NCI-H2081 treated with DMSO at 0.1 percent for 48 hours (cell line): Measurements from ENCODE around the gene ARCN1.

Experiments
- DNase-seq: peaks from one replicate; lab custom pipeline; 2025; lab: John Stamatoyannopoulos, UW

Gene ARCN1

DNA sequence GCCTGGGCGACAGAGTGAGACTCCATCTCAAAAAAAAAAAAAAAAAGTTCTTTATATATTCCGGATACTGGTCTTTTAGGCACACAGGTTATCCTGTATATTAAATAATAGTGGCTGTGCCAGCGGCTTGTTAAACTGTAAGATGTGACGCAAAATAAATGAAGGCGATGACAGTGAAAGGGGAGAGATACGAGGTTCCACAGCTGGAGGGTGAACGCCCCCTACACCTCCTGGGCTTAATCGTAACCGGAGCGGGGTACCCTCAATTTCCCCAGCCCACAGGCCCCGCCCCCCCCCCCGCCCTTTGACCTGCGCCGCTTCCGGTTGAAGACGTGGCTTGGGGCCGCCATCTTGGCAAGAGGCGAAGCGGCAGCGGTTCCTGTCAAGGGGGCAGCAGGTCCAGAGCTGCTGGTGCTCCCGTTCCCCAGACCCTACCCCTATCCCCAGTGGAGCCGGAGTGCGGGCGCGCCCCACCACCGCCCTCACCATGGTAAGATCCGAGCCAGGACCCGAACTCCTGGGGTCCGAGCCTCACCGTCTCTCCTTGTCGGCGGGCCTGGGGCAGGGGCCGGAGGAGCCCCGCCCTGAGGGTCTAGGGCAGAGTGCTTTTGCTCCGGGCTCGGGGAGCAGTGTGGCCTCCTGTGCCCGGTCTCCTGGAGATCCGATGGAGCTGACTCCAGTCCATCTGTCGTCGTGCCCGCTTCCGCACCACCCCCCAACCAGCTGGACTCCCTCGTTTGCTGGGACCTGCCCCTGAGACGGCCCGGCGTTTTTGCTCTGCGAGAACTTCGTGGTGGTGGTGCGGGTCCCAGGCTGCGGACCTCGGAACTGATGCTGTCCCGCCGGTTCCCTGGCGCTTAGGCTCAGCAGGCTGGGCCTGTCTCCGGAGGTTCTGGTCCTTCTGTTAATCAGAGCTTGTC is at the start of gene ARCN1:
TSS of gene ARCN1 (plus strand) at position 349 of the 920 bp plus-strand sequence. CDS start at position 488, 139 bp downstream.
- DNase-seq: no peak

DNA sequence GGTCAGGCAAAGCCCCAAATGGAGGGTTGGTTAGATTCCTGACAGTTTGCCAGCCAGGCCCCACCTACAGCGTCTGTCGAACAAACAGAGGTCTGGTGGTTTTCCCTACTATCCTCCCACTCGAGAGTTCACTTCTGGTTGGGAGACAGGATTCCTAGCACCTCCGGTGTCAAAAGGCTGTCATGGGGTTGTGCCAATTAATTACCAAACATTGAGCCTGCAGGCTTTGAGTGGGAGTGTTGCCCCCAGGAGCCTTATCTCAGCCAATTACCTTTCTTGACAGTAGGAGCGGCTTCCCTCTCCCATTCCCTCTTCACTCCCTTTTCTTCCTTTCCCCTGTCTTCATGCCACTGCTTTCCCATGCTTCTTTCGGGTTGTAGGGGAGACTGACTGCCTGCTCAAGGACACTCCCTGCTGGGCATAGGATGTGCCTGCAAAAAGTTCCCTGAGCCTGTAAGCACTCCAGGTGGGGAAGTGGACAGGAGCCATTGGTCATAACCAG is 49.6 kb upstream of the ARCN1 start:
- no peak for DNase-seq

DNA sequence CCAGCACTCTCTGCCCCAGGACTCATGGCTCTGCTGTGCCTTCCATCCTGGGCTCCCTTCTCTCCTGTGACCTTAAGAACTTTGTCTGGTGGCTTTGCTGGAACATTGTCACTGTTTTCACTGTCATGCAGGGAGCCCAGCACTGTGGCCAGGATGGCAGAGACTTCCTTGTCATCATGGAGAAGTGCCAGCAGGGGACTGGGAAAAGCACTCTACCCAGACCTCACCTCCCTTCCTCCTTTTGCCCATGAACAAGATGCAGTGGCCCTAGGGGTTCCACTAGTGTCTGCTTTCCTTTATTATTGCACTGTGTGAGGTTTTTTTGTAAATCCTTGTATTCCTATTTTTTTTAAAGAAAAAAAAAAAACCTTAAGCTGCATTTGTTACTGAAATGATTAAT is 47.9 kb upstream of the ARCN1 start:
- no peak for DNase-seq

DNA sequence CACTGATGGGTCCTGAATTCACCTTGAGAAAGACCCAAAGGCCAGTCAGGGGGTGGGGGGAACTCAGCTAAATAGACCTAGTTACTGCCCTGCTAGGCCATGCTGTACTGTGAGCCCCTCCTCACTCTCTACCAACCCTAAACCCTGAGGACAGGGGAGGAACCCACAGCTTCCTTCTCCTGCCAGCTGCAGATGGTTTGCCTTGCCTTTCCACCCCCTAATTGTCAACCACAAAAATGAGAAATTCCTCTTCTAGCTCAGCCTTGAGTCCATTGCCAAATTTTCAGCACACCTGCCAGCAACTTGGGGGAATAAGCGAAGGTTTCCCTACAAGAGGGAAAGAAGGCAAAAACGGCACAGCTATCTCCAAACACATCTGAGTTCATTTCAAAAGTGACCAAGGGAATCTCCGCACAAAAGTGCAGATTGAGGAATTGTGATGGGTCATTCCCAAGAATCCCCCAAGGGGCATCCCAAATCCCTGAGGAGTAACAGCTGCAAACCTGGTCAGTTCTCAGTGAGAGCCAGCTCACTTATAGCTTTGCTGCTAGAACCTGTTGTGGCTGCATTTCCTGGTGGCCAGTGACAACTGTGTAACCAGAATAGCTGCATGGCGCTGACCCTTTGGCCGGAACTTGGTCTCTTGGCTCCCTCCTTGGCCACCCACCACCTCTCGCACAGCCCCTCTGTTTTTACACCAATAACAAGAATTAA is 47.3 kb upstream of the ARCN1 start:
- no peak for DNase-seq

DNA sequence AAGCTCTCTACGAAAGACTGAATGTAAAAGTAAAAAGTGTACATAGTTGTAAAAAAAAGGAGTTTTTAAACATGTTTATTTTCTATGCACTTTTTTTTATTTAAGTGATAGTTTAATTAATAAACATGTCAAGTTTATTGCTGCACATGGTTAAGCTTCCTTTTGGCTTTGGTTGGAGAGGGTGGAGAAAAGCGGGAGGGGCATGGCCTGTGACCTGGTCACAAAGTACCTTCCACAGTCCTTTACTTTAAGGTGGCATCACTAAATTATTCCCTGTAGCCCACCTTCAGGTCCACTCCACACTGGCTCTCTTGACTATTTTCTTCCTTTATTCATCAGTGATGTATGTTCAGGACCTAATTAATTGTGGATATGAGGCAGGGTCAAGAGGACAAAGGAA is 45.5 kb upstream of the ARCN1 start:
- no peak for DNase-seq

DNA sequence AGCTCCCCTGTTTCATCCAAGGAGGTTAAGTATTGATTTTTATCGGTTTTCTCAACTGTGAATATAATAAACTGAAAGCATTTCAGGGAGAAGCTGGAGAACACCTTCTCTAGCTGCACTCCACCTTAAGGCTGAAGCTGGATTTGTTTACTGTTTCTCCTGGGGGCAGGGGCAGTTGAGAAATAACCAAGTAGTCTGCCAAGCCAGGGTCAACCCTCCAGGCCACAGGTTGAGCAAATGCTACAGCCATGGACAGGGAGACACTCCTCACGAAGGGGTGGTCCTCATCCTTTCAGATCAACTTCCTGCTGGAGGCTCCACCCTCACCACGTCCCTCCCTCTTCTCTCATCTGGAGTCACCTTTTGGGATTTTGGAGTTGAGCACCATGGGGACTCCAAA is 45.1 kb upstream of the ARCN1 start, which contains the start of gene TTC36:
TSS of gene TTC36 (plus strand) at position 366 of the 400 bp plus-strand sequence. CDS start at position 387, 21 bp downstream.
- no peak for DNase-seq

DNA sequence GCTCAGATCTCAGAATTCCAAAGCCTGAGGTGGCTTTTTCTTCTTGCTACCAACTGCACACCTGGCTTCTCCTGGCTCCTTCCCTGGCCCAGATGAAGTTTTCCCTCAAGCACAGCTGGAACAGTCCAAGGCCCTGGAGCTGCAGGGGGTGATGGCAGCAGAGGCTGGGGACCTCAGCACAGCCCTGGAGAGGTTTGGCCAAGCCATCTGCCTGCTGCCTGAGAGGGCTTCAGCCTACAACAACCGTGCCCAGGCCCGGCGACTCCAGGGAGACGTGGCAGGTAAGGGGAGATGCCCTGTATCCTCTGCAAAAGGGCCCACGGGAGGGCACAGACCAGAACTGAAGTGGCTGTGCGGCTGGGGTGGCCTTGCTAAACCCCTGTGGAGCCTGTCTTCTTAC is 43.7 kb upstream of the ARCN1 start:
- no peak for DNase-seq

DNA sequence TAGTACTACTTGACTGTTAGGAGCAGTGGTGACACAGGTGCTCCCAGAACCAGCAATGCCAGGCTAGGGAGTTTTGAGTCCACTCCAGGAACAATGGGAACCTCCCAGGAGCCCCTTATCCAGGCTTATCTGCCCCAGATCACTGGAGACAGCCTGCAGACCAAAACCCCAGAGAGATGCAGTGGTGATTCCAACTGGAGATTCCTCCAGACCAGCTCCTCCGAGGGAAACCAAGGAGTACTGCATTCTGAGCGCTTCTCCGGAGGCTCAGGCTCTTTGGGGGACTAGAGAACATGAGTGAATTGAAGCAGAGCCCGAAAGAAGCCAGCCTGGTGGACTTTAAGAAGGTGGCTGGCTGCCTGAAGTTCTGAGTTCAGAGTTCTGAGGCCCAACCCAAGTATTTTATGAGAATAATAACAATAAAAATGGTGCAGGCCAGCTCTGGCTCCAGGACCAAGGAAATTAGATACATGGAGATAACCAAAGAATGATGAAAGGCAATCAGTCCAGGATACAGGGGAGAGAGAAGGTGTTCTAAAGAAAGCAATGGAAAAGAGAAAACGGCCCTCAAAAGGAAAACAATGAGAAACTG is 42.5 kb upstream of the ARCN1 start:
- DNase-seq: no peak

DNA sequence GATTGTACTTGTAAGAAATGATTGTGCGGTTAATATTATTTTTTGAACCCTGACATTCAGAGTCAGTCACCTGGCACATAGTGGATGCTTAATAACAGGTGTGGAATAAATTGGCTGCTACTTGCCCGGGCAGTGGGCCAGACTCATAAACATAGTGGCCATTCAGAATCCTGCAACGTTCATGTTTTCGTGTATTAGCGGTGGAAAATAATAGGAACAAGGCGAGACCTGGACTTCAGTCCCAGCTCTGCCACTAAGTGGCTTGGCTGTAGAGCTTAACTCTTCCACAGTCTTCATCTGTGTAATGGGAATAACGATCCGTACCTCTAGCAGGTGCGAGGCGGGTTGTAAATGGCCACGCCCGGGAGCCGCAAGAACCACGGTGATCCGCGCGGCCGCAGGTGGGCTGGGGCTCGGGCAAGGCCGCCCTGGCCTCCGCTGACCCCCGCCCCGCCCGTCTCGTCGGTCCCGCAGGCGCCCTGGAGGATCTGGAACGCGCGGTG is 42.0 kb upstream of the ARCN1 start:
- DNase-seq: peak; percentile 85

DNA sequence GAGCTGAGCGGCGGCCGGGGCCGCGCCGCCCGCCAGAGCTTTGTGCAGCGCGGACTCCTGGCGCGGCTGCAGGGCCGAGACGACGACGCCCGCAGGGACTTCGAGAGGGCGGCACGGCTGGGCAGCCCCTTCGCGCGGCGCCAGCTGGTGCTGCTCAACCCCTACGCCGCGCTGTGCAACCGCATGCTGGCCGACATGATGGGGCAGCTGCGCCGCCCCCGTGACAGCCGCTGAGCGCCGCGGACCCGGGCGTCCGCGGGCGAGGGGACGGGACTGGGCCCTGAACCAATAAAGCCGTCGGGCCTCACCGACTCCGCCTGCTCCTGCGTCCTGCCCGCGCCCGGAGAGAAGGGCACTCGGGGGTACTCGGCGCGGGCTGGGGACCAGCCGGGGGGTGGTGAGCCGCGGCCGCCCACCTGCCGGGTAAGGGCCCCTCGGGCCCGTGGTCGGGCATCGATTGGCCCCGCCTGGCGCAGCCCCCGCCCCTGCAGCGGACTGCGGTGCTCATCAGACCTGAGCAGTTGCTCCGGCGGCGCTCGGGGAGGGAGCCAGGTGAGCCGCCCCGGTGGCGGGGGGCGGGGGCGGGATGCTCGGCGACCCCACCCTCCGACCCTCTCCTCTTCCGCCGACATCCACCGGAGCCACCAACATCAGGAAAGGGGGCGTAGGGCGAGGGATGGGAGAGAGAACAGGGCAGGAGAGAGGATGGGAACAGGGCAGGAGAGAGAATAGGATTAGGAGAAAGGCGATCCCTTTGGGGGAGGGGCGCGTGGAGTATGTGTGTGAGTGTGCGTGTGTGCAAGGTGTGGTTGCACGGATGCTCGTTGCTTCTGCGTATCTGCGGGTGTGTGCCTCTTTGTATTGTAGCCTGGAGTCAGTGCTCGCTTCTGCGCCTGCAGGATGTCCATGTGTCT is 41.3 kb upstream of the ARCN1 start, which contains the start of gene TMEM25:
TSS of gene TMEM25 (plus strand) at position 510 of the 914 bp plus-strand sequence. CDS start 610 bp downstream, outside the sequence.
- DNase-seq: no peak

DNA sequence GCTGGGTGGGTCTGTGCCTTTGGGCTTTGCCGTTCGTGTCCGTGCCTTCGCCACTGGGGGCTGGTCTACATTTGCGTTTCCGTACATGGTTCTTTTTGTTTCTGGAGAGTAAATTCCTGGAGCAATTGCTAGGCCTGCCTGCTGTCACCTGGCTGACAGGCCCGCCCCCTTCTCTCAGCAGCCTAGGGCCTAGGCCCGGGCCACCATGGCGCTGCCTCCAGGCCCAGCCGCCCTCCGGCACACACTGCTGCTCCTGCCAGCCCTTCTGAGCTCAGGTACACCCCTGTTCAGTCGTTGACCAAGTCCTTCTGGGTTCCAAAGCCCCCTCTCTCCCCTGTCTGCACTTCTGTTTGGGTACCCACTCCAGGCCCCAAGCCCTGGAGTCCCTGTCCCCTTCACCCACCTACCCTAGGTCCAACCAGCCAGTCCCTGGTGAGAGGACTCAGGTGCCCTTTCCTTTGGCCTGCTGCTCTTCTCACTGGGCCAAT is 40.6 kb upstream of the ARCN1 start:
- DNase-seq: no peak

DNA sequence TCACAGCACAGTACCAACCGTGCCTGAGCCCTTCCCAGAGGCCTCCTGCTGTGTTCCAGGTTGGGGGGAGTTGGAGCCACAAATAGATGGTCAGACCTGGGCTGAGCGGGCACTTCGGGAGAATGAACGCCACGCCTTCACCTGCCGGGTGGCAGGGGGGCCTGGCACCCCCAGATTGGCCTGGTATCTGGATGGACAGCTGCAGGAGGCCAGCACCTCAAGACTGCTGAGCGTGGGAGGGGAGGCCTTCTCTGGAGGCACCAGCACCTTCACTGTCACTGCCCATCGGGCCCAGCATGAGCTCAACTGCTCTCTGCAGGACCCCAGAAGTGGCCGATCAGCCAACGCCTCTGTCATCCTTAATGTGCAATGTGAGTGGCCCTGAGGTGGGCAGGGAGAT is 40.1 kb upstream of the ARCN1 start:
- no peak for DNase-seq

DNA sequence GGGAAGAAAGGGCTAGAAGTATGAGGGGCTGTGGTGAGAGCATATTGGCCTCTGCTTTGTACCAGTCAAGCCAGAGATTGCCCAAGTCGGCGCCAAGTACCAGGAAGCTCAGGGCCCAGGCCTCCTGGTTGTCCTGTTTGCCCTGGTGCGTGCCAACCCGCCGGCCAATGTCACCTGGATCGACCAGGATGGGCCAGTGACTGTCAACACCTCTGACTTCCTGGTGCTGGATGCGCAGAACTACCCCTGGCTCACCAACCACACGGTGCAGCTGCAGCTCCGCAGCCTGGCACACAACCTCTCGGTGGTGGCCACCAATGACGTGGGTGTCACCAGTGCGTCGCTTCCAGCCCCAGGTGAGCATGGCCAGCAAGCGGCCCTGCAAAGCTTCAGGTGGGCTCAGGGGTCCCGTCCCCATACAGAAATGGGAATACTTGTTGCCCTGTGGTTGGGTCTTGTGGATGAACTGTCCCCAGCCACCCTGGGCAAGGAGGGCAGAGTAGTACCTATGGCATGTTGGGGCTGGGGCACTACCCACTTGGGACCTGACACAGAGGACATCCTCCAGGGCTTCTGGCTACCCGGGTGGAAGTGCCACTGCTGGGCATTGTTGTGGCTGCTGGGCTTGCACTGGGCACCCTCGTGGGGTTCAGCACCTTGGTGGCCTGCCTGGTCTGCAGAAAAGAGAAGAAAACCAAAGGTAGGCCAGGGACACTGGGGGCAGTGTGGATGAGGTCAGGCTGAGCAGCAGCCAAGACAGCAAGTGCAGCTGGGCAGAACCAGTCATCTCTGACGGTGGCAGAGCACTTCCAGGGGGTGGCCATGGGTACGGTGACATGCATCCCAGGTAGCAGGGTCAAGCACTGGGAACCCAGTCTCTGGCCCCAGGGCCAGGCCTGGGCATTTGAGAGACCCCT is 39.1 kb upstream of the ARCN1 start:
- no peak for DNase-seq

DNA sequence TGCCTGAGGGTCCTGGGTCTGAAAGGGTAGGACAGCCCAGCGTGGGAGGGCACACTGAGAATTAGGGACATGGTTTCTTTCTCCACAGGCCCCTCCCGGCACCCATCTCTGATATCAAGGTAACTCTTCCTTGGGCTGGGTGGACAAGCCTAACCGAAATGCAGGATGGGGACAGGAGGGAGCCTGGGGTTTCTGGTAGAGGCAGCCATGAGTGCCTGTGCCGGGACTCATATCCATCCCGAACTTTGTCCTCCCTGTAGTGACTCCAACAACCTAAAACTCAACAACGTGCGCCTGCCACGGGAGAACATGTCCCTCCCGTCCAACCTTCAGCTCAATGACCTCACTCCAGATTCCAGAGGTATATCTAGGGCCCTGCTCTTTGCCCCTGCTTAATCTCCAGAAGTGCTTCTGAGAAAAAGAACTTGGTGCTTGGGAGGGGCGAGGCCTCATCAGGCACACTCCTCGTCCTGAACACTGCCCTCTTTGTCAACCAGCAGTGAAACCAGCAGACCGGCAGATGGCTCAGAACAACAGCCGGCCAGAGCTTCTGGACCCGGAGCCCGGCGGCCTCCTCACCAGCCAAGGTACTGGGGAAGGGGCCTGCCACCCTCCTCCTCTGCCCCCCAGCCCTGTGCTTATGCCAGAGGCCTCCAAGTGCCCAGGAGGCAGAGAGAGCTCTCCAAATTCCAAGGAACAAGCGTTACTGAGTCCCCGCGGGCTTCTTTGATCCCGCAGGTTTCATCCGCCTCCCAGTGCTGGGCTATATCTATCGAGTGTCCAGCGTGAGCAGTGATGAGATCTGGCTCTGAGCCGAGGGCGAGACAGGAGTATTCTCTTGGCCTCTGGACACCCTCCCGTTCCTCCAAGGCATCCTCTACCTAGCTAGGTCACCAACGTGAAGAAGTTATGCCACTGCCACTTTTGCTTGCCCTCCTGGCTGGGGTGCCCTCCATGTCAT is 38.2 kb upstream of the ARCN1 start:
- no peak for DNase-seq

DNA sequence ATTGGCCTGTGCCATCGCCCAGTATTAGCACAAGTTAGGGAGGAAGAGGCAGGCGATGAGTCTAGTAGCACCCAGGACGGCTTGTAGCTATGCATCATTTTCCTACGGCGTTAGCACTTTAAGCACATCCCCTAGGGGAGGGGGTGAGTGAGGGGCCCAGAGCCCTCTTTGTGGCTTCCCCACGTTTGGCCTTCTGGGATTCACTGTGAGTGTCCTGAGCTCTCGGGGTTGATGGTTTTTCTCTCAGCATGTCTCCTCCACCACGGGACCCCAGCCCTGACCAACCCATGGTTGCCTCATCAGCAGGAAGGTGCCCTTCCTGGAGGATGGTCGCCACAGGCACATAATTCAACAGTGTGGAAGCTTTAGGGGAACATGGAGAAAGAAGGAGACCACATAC is 36.9 kb upstream of the ARCN1 start:
- DNase-seq: no peak

DNA sequence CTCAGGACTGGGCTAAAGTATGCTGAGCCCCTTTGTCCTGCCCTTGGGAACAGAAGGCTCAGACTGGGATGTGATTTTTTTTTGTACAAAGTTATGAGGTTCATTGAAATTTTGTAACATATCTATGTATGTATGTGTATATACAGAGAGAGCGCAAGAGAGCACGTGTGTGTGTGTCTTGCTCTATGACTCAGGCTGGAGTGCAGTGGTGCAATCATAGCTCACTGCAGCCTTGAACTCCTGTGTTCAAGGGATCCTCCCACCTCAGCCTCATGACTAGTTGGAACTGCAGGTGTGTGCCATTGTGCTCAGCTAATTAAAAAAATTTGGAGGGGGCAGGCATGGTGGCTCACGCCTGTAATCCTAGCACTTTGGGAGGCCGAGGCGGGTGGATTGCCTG is 35.5 kb upstream of the ARCN1 start:
- no peak for DNase-seq

DNA sequence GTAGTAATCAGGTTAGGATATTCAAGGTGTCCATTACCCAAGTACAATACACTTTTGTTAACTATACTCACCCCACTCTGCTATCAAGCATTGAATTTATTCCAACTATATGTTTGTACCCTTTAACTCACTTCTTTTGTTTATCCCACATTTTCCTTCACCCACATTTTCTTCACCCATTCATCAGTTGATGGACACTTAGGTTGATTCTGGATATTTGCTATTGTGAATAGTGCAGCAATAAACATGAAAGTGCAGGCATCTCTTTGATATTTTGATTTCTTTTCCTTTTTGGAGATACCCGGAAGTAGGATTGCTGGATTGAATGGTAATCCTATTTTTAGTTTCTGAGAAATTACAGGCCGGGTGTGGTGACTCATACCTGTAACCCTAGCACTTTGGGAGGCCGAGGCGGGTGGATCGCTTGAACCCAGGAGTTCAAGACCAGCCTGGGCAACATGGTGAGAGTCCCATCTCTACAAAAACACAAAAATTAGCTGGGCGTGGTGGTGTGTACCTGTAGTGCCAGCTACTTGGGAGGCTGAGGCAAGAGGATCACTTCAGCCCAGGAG is 34.7 kb upstream of the ARCN1 start:
- no peak for DNase-seq

DNA sequence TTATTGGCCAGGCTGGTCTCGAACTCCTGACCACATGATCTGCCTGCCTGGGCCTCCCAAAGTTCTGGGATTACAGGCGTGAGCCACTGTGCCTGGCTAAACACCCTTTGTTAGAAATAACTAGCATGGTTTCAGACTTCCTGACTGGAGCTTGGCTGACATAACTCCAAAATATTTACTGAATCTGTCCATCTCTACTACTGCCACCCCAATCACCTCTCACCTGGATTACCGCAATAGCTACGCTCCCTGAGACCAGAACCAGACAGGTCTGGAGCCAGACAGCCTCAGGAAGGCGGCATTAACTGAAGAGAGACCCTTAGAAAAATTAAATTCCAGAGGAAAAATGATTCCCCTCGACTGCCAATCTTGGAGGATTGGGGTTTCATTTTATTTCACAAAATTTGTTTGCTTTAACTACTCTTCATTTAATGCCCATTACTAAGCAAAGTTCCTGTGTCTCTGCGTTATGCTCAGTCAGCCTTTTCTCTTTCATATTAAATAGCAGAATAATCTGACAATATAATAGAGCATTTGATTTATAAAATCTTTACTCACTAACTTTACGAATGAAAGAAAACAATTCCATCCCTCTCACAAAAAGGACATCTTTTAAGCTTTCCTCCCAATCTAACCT is 28.1 kb upstream of the ARCN1 start:
- no peak for DNase-seq
